HEK293T (cell line): ENCODE results near the gene ANKRD33B.

ENCODE experiments used
- L3MBTL2 ChIP-seq: fragments of 450-650 bp; conservative IDR thresholded peaks from 2 replicates; pipeline ENCODE4 v1.6.1; 2016; ENCODE audit warnings: mild to moderate bottlenecking
- SP1 ChIP-seq: fragments of 450-650 bp; IDR thresholded peaks from 2 replicates; pipeline ENCODE4 v1.6.1; 2017

DNA sequence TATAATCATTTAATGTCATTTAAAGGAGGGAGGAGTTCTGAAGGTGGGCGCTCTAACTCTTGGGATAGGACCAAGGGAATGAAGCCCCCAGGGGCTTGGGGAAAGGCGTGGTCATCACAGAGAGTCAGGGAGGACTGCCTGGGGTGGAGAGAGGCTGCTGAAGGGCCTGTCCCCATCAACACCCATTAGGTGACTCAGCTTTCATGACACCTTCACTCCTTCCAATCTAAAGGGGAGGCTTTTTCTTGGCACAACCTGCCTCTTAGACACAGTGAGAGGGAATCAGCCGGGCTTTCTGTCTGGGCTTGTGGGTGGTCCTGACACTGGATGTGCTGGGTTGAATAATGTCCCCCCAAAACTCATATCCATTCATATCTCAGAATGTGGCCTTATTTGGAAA, 31.4 kb upstream of the ANKRD33B start:
- TF ChIP-seq L3MBTL2 (no peak), SP1 (no peak)
